GM10248 (cell line): ENCODE results near the gene PKD1.

Experiments used
- CTCF ChIA-PET: fragments of 300-600 bp; sonication (Branson Sonifier 250); formaldehyde crosslinking; extraction: SDS; loops from one replicate; lab custom pipeline; 2021; ENCODE audit warnings: antibody characterized with exemption; lab: Yijun Ruan, JAX
- POLR2A ChIA-PET: fragments of 350-650 bp; sonication (Branson Sonifier 250); formaldehyde crosslinking; extraction: SDS; loops from one replicate; lab custom pipeline; 2020; ENCODE audit warnings: antibody characterized with exemption; lab: Yijun Ruan, JAX
- DNase-seq: peaks from one replicate; pipeline ENCODE4 v3.0.0; 2012; ENCODE audit errors: extremely low spot score
- CTCF ChIP-seq: IDR thresholded peaks from 2 replicates; pipeline ENCODE4 v1.5.1; 2012; ENCODE audit warnings: mild to moderate bottlenecking, low read depth; ENCODE audit errors: extremely low read depth, missing control alignments, control extremely low read depth

PKD1 gene

GRCh38 chr16:2040787-2041522, 94.7 kb downstream of the PKD1 start:
- ChIA-PET POLR2A (interaction anchor here (1.0 kb wide), 1 partner anchor 114 kb away, joined by 3 read pairs; the partner anchor contains the start of gene TRAF7), CTCF (interaction anchor here (1.1 to 1.6 kb wide), 3 partner anchors 19 to 100 kb away, joined by 3 to 5 read pairs (median 4); no protein-coding TSS in a partner anchor)
- TF ChIP-seq CTCF: no peak
- no peak for DNase-seq

- ChIA-PET CTCF (interaction anchor here (1.1 to 1.6 kb wide), 2 partner anchors 18 to 101 kb away, joined by 4 to 5 read pairs; no protein-coding TSS in a partner anchor), POLR2A (interaction anchor here (0.7 kb wide), 1 partner anchor 115 kb away, joined by 3 read pairs; the partner anchor contains the start of gene TRAF7)
- DNase-seq: no peak
- no peak for TF ChIP-seq CTCF
Observed at GRCh38 chr16:2040041-2040786, 95.5 kb downstream of the PKD1 start.

GRCh38 chr16:2039274-2040031, 96.2 kb downstream of the PKD1 start:
- ChIA-PET POLR2A (interaction anchor here (0.5 to 0.7 kb wide), 3 partner anchors 113 to 1828 kb away, joined by 3 to 7 read pairs (median 4); partner anchors contain the start of gene TRAF7), CTCF (interaction anchor here (1.1 to 1.6 kb wide), 3 partner anchors 16 to 990 kb away, joined by 3 to 5 read pairs (median 4); no protein-coding TSS in a partner anchor)
- no peak for TF ChIP-seq CTCF
- no peak for DNase-seq
